Adrenal gland (tissue), 19 donors: Measurements from ENCODE around the gene SPRR2D. TPM values are rescaled to one million over a fixed set of nuclear protein-coding genes. Genes with fewer than 3 reads are reported as not detected.

Experiments
- DNase-seq, 7 donors: peaks; one replicate each; pipeline ENCODE4 v3.0.0-alpha.2; 2019 to 2020
- H3K27ac ChIP-seq, 5 donors: fragments of 200-600 bp; sonication (generic) in 4 of 5; 1 replicate in 3 of 5; 2 replicates in 2 of 5; pipeline versions ENCODE4 v1.5.1 to v1.8.0; 2016 to 2020; ENCODE audit warnings: mild to moderate bottlenecking in 1 of 5
- H3K27me3 ChIP-seq: fragments of 200-600 bp; 2 replicates; pipeline ENCODE4 v1.8.0; 2021
- H3K36me3 ChIP-seq, 2 donors: fragments of 200-600 bp; replicated peaks in 1 of 2; 1 replicate in 1 of 2; 2 replicates in 1 of 2; pipeline versions ENCODE4 v1.5.1 to v1.8.0; 2018 to 2022
- H3K4me1 ChIP-seq, 2 donors: fragments of 200-600 bp; replicated peaks in 1 of 2; 1 replicate in 1 of 2; 2 replicates in 1 of 2; pipeline versions ENCODE4 v1.5.1 to v1.8.0; 2018 to 2021
- H3K4me3 ChIP-seq, 4 donors: fragments of 200-600 bp; sonication (generic) in 3 of 4; one replicate each; pipeline ENCODE4 v1.5.1; 2016 to 2018
- H3K9me3 ChIP-seq, 3 donors: fragments of 200-600 bp; sonication (generic) in 1 of 3; replicated peaks in 1 of 3; 1 replicate in 2 of 3; 2 replicates in 1 of 3; pipeline versions ENCODE4 v1.5.1 to v1.8.0; 2016 to 2021
- CTCF ChIP-seq, 6 experiments: fragments of 450-650 bp in 4 of 6; fragments of 200-600 bp in 2 of 6; sonication (generic) in 1 of 6; IDR thresholded peaks; 1 replicate in 5 of 6; 2 replicates in 1 of 6; pipeline versions ENCODE4 v1.5.1 to v1.8.0; 2016 to 2021; ENCODE audit warnings: antibody characterized with exemption in 6 of 6, mild to moderate bottlenecking in 2 of 6, moderate library complexity in 1 of 6
- POLR2A ChIP-seq, 2 donors: fragments of 450-650 bp; IDR thresholded peaks; one replicate each; pipeline ENCODE4 v1.6.1; 2017; ENCODE audit warnings: antibody characterized with exemption in 2 of 2, mild to moderate bottlenecking in 2 of 2, moderate library complexity in 1 of 2
- WGBS, 4 donors: extraction: QIAGEN DNeasy Blood & Tissue Kit in 2 of 4; methylation state at CpG; one replicate each; pipeline versions ENCODE4 v1.1.5 to v1.1.7; 2013 to 2017; 5-methylcytosine and 5-hydroxymethylcytosine counted together
- intact Hi-C, 2 donors: fragments of 100-400 bp; cut with DNase I; formaldehyde crosslinking; loops; one replicate each; pipeline versions ENCODE4 v1.14.1 to v1.15.0; 2022 to 2023
- long read RNA-seq, 10 donors: library from polyadenylated mRNA in 3 of 10; unstranded in 2 of 10; stranded (forward) in 1 of 10; transcript quantifications; one replicate each; pipeline ENCODE4 v2.0.0 and lab custom pipeline, GENCODE V29; 2021 to 2026
- polyA plus RNA-seq, 3 donors: library from polyadenylated mRNA; stranded (reverse); fragments of 200-250 nt in 2 of 3; fragments of 350-450 nt in 1 of 3; fragmentation: Illumina TruSeq in 1 of 3; extraction: RNeasy Lipid Tissue Mini Kit (QIAGEN cat#74804) in 1 of 3; gene quantifications; one replicate each; pipeline ENCODE4 v1.2.3, GENCODE V29; 2013 to 2014
- total RNA-seq, 9 donors: library from RNA; depleted of rRNA in 4 of 9; stranded (reverse); fragments of >200 nt in 4 of 9; fragments of 120-200 nt in 1 of 9; fragmentation: NEBNext Ultra II Directional in 1 of 9; extraction: Animal tissue kit (Norgen Biotek cat#: 25700) in 1 of 9; gene quantifications; one replicate each; pipeline versions ENCODE4 v1.1.0 to v1.2.4, GENCODE V29; 2013 to 2023
- donor health status: healthy with polysubstance abuse.
- donor health status: Bipolar disorder and iron deficiency.
- donor health status: DM: yes; HTN: yes; CAD: no.
- donor health status: DM: no; HTN: no; CAD: no.
- donor health status: DM: no; HTN: no; CAD: no.
- donor health status: DM: yes; HTN: yes; CAD: no.

SPRR2D gene
- not detected for total RNA-seq
- polyA plus RNA-seq = under 1 TPM in 2 of 3 donors, not detected in 1; 0.71 to 0.88 TPM
- long read RNA-seq, donor 1 = 0 reads
- long read RNA-seq, donor 2 = 0 reads
- long read RNA-seq, donor 3 = 0 reads
- long read RNA-seq, donor 4 = 0 reads
- long read RNA-seq, donor 5 = 0 reads
- long read RNA-seq, donor 6 = 0 reads
- long read RNA-seq, donor 7 = 0 reads
- long read RNA-seq, donor 8 = 0 reads
- long read RNA-seq, donor 9 = 0 reads
- long read RNA-seq, donor 10 = 0 reads

- no peak within 1 kb of the TSS for H3K4me3 ChIP-seq
- no peak for TF ChIP-seq POLR2A (IDR thresholded peaks at IDR 0.05)
- TF ChIP-seq CTCF (IDR thresholded peaks at IDR 0.05) = no peak
- 60 to 67% (median 64%) methylated on average over 4 of the region's 4 CpGs for WGBS, 4 donors
- no peaks in the 10 kb centered on the region for H3K36me3 ChIP-seq
- intact Hi-C loops = no loop called here
- H3K9me3 ChIP-seq = no peaks in the 10 kb centered on the region
- no peaks in the 10 kb centered on the region for H3K27me3 ChIP-seq
- H3K4me1 ChIP-seq = no peaks in the 10 kb centered on the region
- H3K27ac ChIP-seq = no peak within 1 kb of the TSS
- no peak for DNase-seq
Observed at GRCh38 chr1:153040950-153041631, at the start of gene SPRR2D. SPRR2D (minus strand) TSS chr1:153041120; CDS start chr1:153040346, 774 bp downstream.

GRCh38 chr1:153087652-153088051, 46.7 kb upstream of the SPRR2D start:
- no peaks in the 10 kb centered on the region for H3K4me1 ChIP-seq
- intact Hi-C loops = no loop called here
- WGBS, 4 donors = 39 to 68% (median 66%) methylated on average over 1 of the region's 1 CpG

GRCh38 chr1:153081736-153082135, 40.8 kb upstream of the SPRR2D start:
- no peaks in the 10 kb centered on the region for H3K4me1 ChIP-seq
- 76 to 84% (median 78%) methylated on average over 3 of the region's 3 CpGs for WGBS, 4 donors
- H3K4me3 ChIP-seq = no peak overlapping the region
- H3K36me3 ChIP-seq = no peaks in the 10 kb centered on the region
- H3K27me3 ChIP-seq = no peaks in the 10 kb centered on the region
- TF ChIP-seq POLR2A (IDR thresholded peaks at IDR 0.05) (no peak), CTCF (IDR thresholded peaks at IDR 0.05) (no peak)
- DNase-seq = no peak
- H3K27ac ChIP-seq = no peak overlapping the region
- intact Hi-C loops = no loop called here
- no peaks in the 10 kb centered on the region for H3K9me3 ChIP-seq

More at GRCh38 chr1:153087652-153088051, 46.7 kb upstream of the SPRR2D start:
- no peak overlapping the region for H3K27ac ChIP-seq
- no peak for TF ChIP-seq CTCF (IDR thresholded peaks at IDR 0.05)
- no peak for TF ChIP-seq POLR2A (IDR thresholded peaks at IDR 0.05)
- no peak overlapping the region for H3K4me3 ChIP-seq
- no peaks in the 10 kb centered on the region for H3K9me3 ChIP-seq
- no peaks in the 10 kb centered on the region for H3K27me3 ChIP-seq
- no peaks in the 10 kb centered on the region for H3K36me3 ChIP-seq
- no peak for DNase-seq

GRCh38 chr1:153072806-153073726, 32.1 kb upstream of the SPRR2D start:
- TF ChIP-seq CTCF (IDR thresholded peaks at IDR 0.05) (no peak), POLR2A (IDR thresholded peaks at IDR 0.05) (no peak)
- intact Hi-C loops = no loop called here
- no peaks in the 10 kb centered on the region for H3K36me3 ChIP-seq
- H3K9me3 ChIP-seq = no peaks in the 10 kb centered on the region
- WGBS, 4 donors = 71 to 88% (median 77%) methylated on average over 3 to 5 of the region's 5 CpGs
- no peak overlapping the region for H3K4me3 ChIP-seq
- H3K4me1 ChIP-seq = no peaks in the 10 kb centered on the region
- no peak for DNase-seq
- no peak overlapping the region for H3K27ac ChIP-seq
- H3K27me3 ChIP-seq = no peaks in the 10 kb centered on the region
